ENCODE measurements around the gene KCNMB4. TPM values are rescaled to one million over a fixed set of nuclear protein-coding genes. Genes with fewer than 3 reads are reported as not detected.

KCNMB4 gene
- total RNA-seq, 4 donors from 2014 or later = 0.18 to 1.9 (median 1.2) TPM; not detected in 1

DNA sequence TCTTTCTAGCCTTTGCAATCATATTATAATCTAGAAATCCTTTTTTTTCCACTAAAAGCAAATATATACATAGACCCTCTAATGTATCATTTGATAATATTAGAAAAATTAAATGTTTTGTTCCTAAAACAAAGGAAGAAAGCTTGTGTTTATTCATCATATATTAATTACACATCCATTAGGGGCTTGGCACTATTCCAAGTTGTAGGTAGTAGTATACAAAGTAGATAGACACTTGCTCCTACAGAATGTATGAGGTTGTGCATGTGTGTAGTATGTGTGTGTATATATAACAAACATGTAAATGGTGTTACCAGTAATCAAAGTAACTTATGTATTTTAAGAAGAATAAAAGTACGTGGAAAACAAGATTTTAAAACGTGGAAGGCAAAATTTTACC, 15.0 kb upstream of the KCNMB4 start:
- peaks cover 0 to 68% (median 0%) of the 10 kb centered on the region in 3 donors for H3K36me3 ChIP-seq
- no peak overlapping the region for H3K27ac ChIP-seq
- intact Hi-C loops (cut with DNase I) = no loop called here
- no peak for TF ChIP-seq POLR2A (IDR thresholded peaks at IDR 0.05)
- TF ChIP-seq, protein P1, sequence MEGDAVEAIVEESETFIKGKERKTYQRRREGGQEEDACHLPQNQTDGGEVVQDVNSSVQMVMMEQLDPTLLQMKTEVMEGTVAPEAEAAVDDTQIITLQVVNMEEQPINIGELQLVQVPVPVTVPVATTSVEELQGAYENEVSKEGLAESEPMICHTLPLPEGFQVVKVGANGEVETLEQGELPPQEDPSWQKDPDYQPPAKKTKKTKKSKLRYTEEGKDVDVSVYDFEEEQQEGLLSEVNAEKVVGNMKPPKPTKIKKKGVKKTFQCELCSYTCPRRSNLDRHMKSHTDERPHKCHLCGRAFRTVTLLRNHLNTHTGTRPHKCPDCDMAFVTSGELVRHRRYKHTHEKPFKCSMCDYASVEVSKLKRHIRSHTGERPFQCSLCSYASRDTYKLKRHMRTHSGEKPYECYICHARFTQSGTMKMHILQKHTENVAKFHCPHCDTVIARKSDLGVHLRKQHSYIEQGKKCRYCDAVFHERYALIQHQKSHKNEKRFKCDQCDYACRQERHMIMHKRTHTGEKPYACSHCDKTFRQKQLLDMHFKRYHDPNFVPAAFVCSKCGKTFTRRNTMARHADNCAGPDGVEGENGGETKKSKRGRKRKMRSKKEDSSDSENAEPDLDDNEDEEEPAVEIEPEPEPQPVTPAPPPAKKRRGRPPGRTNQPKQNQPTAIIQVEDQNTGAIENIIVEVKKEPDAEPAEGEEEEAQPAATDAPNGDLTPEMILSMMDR (IDR thresholded peaks at IDR 0.05) = no peak
- 91 to 92% methylated on average over 2 of the region's 2 CpGs for WGBS, 2 donors
- DNase-seq = no peak
- no peaks in the 10 kb centered on the region for H3K4me1 ChIP-seq
- H3K27me3 ChIP-seq = no peaks in the 10 kb centered on the region
- no peak overlapping the region for H3K4me3 ChIP-seq
- H3K9me3 ChIP-seq = no peaks in the 10 kb centered on the region

DNA sequence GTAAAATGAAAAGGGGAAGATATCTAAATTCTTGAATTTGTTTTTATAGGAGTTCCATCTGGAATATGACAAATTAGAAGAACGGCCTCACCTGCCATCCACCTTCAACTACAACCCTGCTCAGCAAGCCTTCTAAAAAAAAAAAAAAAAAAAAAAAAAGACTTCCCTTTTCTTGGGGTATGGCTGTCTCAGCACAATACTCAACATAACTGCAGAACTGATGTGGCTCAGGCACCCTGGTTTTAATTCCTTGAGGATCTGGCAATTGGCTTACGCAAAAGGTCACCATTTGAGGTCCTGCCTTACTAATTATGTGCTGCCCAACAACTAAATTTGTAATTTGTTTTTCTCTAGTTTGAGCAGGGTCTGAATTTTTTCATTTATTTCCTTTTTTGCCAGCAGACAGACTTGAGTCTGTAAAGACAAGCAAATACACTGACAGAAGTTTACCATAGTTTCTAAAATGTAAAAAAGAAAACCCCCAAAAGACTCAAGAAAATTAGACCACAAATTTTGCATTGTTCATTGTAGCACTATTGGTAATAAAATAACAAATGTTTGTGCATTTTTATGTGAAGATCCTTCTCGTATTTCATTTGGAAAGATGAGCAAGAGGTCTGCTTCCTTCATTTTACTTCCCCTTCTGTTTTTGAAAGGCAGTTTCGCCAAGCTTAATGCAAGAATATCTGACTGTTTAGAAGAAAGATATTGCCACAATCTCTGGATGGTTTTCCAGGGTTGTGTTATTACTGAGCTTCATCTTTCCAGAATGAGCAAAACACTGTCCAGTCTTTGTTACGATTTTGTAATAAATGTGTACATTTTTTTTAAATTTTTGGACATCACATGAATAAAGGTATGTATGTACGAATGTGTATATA, 12.1 kb upstream of the KCNMB4 start:
- TF ChIP-seq, protein P1 (IDR thresholded peaks at IDR 0.05) = no peak
- TF ChIP-seq POLR2A (IDR thresholded peaks at IDR 0.05) = no peak
- peaks cover 0 to 44% (median 0%) of the 10 kb centered on the region in 3 donors for H3K36me3 ChIP-seq
- no peak for DNase-seq
- intact Hi-C loops (cut with DNase I) = no loop called here
- WGBS, 2 donors = 88 to 90% methylated on average over 6 of the region's 6 CpGs
- no peak overlapping the region for H3K4me3 ChIP-seq
- no peak overlapping the region for H3K27ac ChIP-seq
- H3K9me3 ChIP-seq = no peaks in the 10 kb centered on the region
- H3K4me1 ChIP-seq = no peaks in the 10 kb centered on the region
- H3K27me3 ChIP-seq = no peaks in the 10 kb centered on the region

DNA sequence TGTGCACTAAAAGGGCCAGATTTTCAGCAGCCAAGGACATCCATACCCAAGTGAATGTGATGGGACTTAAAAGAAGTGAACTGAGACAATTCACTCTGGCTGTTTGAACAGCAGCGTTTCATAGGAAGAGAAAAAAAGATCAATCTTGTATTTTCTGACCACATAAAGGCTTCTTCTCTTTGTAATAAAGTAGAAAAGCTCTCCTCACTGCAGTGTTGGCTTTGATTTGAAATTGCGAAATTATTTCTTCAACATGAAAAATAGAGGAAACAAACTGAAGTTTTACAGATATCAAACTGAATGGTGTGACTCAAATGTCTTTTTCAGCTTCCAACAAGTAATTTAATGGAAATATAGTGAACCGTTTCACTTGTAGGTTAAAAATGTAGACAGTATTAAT, 11.3 kb upstream of the KCNMB4 start:
- no peaks in the 10 kb centered on the region for H3K4me1 ChIP-seq
- TF ChIP-seq, protein P1 (IDR thresholded peaks at IDR 0.05) = no peak
- no peak for TF ChIP-seq POLR2A (IDR thresholded peaks at IDR 0.05)
- no peak overlapping the region for H3K4me3 ChIP-seq
- intact Hi-C loops (cut with DNase I) = no loop called here
- H3K27me3 ChIP-seq = no peaks in the 10 kb centered on the region
- H3K27ac ChIP-seq = no peak overlapping the region
- no peaks in the 10 kb centered on the region for H3K9me3 ChIP-seq
- peaks cover 0 to 38% (median 0%) of the 10 kb centered on the region in 3 donors for H3K36me3 ChIP-seq
- 59 to 79% methylated on average over 3 of the region's 3 CpGs for WGBS, 2 donors
- no peak for DNase-seq

DNA sequence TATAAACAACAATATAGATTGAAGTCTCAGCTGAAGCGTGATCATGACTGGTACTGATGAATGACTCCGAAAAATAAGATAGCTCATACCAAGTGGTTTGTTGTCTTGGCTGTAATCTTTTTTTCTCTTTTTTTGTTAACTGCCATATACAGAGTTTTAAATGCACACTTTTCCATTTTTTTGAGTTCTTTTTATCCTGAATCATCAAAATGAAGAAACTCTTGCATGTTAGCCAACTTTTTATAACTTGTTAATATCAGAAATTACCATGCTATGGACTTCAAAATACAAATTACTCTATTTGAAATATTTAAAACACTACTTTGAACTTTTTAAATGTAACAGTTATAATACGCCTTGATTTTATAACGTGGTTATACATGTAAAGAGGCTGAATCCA, 10.1 kb upstream of the KCNMB4 start:
- Histone ChIP-seq H3K27me3 (no peaks in the 10 kb centered on the region), H3K4me1 (no peaks in the 10 kb centered on the region), H3K9me3 (no peaks in the 10 kb centered on the region), H3K36me3 (peaks cover 0 to 37% (median 0%) of the 10 kb centered on the region in 3 donors), H3K4me3 (no peak overlapping the region), H3K27ac (no peak overlapping the region)
- intact Hi-C loops (cut with DNase I) = no loop called here
- TF ChIP-seq POLR2A (IDR thresholded peaks at IDR 0.05) = no peak
- 92 to 94% methylated on average over 4 of the region's 4 CpGs for WGBS, 2 donors
- no peak for DNase-seq

DNA sequence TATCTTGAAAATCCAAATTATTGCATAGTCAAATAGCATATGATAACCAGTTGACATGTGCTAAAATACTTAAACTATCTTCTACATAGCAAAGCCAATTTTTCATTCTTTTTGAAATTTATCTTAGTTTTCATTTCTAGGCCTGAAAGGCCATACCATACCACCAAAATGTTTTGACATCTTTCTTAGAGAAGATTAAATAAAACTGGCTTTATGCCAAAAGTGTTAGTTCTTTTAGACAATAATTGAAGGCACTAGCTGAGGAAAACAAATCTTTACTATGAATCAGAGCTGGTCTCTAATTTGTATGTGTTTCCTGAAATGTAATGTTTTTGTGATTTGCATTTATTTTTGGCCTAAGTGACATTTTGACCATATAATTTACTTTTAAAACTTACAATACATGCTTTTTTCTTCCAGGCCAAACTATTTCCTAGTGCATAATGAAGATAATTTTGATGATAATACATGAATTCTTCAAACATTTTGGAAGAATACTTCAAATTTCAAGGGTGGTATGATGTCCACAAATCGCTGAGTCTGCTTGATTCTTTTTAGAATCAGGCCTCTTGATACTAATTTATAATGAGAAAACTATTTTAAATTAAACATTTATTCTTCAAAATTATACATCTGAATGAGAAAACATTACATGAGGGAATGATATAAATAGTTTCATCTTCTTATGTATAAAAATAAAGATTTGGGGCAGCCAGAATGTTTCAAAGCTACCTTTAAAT, 6.5 kb upstream of the KCNMB4 start:
- TF ChIP-seq, protein P1 (IDR thresholded peaks at IDR 0.05) = no peak
- no peak for TF ChIP-seq POLR2A (IDR thresholded peaks at IDR 0.05)
- Histone ChIP-seq H3K36me3 (peaks cover 0 to 14% (median 0%) of the 10 kb centered on the region in 3 donors), H3K4me1 (no peaks in the 10 kb centered on the region), H3K4me3 (no peak overlapping the region), H3K9me3 (no peaks in the 10 kb centered on the region), H3K27ac (no peak overlapping the region), H3K27me3 (peaks cover 0 to 28% (median 0%) of the 10 kb centered on the region in 4 donors)
- WGBS, 2 donors = 92% methylated on average over 1 of the region's 1 CpG
- intact Hi-C loops (cut with DNase I) = no loop called here
- DNase-seq = no peak
